Measurements from ENCODE around the gene COX6B2. TPM values are rescaled to one million over a fixed set of nuclear protein-coding genes. Genes with fewer than 3 reads are reported as not detected.
A peak's percentile ranks its signal among the peaks of the same experiment; 100 is the strongest.
"Not testable (repeated sequence)": the region's sequence is repeated elsewhere in the genome, so short reads cannot be mapped to it uniquely, and the experiment has no call there.

Gene COX6B2
- under 1 TPM in 1 of 2 experiments, not detected in 1; 0.28 TPM for total RNA-seq
- 0.13 TPM for polyA plus RNA-seq (2013, experiment 1 of 2)
- 0.26 TPM for polyA plus RNA-seq (2013, experiment 2 of 2)
- total RNA-seq: 0 to 1.5 (median 0) reads per million in 172 experiments

GRCh38 chr19:55354698-55355212 is at the start of gene COX6B2:
Gene COX6B2, minus strand, starts transcription at chr19:55354719. Its CDS starts 198 bp downstream, at chr19:55354521.
- H3K4me3 ChIP-seq (ENCODE audit: low read length): peak within 1 kb of the TSS; percentile 54
- no peak for TF ChIP-seq CTCF (IDR thresholded peaks at IDR 0.05)
- H3K4me1 ChIP-seq (ENCODE audit: insufficient read depth, low read length): peaks cover 29% of the 10 kb centered on the region
- H3K4me1 Mint-ChIP-seq (ENCODE audit: low read depth): peaks cover 25% of the 10 kb centered on the region
- peaks cover 34% of the 10 kb centered on the region in 2 experiments for H3K27me3 ChIP-seq (ENCODE audit: control insufficient read depth in 1 of 2, insufficient read depth in 2 of 2, low read length in 2 of 2)
- no peaks in the 10 kb centered on the region for H3K36me3 Mint-ChIP-seq (ENCODE audit: low read depth)
- DNase-seq (no peak), ATAC-seq (ENCODE audit: poor library complexity) (no peak)
- CTCF ChIA-PET: interaction anchor here (1.2 to 1.3 kb wide), 2 partner anchors 16 to 63 kb away, joined by 3 to 4 read pairs; no protein-coding TSS in a partner anchor
- peaks cover 58% of the 10 kb centered on the region for H3K27me3 Mint-ChIP-seq
- no peak within 1 kb of the TSS for H3K27ac ChIP-seq (ENCODE audit: low read depth in 1 of 2, low read length in 2 of 2)
- no peak within 1 kb of the TSS for H3K27ac Mint-ChIP-seq
- intact Hi-C loops (cut with DNase I, micrococcal nuclease): loop anchor here (1.0 to 5.0 kb wide), 3 partner anchors 14 to 33 kb away; partner anchors contain the start of genes KMT5C (in 1 of the 2) and RPL28 (in 1 of the 2)
- H3K4me3 Mint-ChIP-seq: peak within 1 kb of the TSS; percentile 70
- H3K36me3 ChIP-seq (ENCODE audit: insufficient read depth, low read length): no peaks in the 10 kb centered on the region
- no peaks in the 10 kb centered on the region for H3K9me3 Mint-ChIP-seq
- POLR2A ChIA-PET: no interaction called here
- peaks cover 0 to 27% of the 10 kb centered on the region in 2 experiments for H3K9me3 ChIP-seq (ENCODE audit: control insufficient read depth in 1 of 2, insufficient read depth in 1 of 2, low read length in 2 of 2)

- no peak overlapping the region for H3K27ac Mint-ChIP-seq
These were observed 48.0 kb upstream of the COX6B2 start for GRCh38 chr19:55402509-55402908.

DNA sequence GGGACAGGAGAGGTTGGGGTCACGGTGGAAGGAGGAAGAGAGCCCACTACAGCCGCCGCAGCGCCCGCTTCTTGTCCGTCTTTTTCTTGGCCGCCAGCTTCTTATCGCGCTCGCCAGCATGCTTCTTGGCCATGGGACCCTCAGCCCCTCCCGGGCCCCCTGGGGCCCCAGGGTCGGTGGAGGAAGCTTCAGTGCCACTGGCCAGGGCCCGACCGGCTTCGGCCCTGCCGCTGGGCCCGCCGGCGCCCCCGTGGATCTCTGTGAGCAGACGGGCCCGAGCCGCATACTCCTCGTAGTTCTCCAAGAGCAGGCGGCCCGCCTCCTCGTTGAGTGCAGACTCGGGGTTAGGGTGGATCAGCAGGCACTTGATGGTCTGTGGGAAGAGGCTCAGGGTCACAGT is 46.9 kb upstream of the COX6B2 start:
- H3K27ac ChIP-seq (ENCODE audit: low read depth in 1 of 2, low read length in 2 of 2); DNase-seq; H3K27ac Mint-ChIP-seq; H3K27me3 Mint-ChIP-seq; H3K4me3 Mint-ChIP-seq; H3K9me3 Mint-ChIP-seq; H3K9me3 ChIP-seq (ENCODE audit: control insufficient read depth in 1 of 2, insufficient read depth in 1 of 2, low read length in 2 of 2); H3K4me3 ChIP-seq (ENCODE audit: low read length); ATAC-seq (ENCODE audit: poor library complexity); CTCF ChIA-PET; H3K27me3 ChIP-seq (ENCODE audit: control insufficient read depth in 1 of 2, insufficient read depth in 2 of 2, low read length in 2 of 2): not testable (repeated sequence)
- Histone ChIP-seq H3K4me1 (ENCODE audit: insufficient read depth, low read length) (peaks cover 18% of the 10 kb centered on the region), H3K36me3 (ENCODE audit: insufficient read depth, low read length) (peaks cover 43% of the 10 kb centered on the region)
- peaks cover 61% of the 10 kb centered on the region for H3K36me3 Mint-ChIP-seq (ENCODE audit: low read depth)
- peaks cover 20% of the 10 kb centered on the region for H3K4me1 Mint-ChIP-seq (ENCODE audit: low read depth)
- intact Hi-C loops (cut with DNase I, micrococcal nuclease): loop anchor here in 1 of 2 experiments (10.0 kb wide), 2 partner anchors 203 to 233 kb away; partner anchors contain the start of genes ZNF524 and ZNF865
- POLR2A ChIA-PET: interaction anchor here (2.1 to 2.7 kb wide), 2 partner anchors 12 to 14 kb away, joined by 7 to 10 read pairs; partner anchors contain the start of gene RPL28

More at GRCh38 chr19:55402509-55402908, 48.0 kb upstream of the COX6B2 start:
- no peak for TF ChIP-seq CTCF (IDR thresholded peaks at IDR 0.05)
- intact Hi-C loops (cut with DNase I, micrococcal nuclease): loop anchor here in 1 of 2 experiments (10.0 kb wide), 2 partner anchors 202 to 232 kb away; partner anchors contain the start of genes ZNF524 and ZNF865
- H3K4me1 Mint-ChIP-seq (ENCODE audit: low read depth): peaks cover 27% of the 10 kb centered on the region
- no peak overlapping the region for H3K4me3 ChIP-seq (ENCODE audit: low read length)
- H3K36me3 Mint-ChIP-seq (ENCODE audit: low read depth): peaks cover 66% of the 10 kb centered on the region
- H3K9me3 ChIP-seq (ENCODE audit: control insufficient read depth in 1 of 2, insufficient read depth in 1 of 2, low read length in 2 of 2): no peaks in the 10 kb centered on the region
- ChIA-PET CTCF (no interaction called here), POLR2A (interaction anchor here (0.7 to 0.9 kb wide), 2 partner anchors 15 to 18 kb away, joined by 3 to 4 read pairs; no protein-coding TSS in a partner anchor)
- no peak for DNase-seq
- H3K4me3 Mint-ChIP-seq: no peak overlapping the region
- no peaks in the 10 kb centered on the region for H3K27me3 Mint-ChIP-seq
- H3K27me3 ChIP-seq (ENCODE audit: control insufficient read depth in 1 of 2, insufficient read depth in 2 of 2, low read length in 2 of 2): no peaks in the 10 kb centered on the region
- H3K4me1 ChIP-seq (ENCODE audit: insufficient read depth, low read length): peaks cover 25% of the 10 kb centered on the region
- no peak for ATAC-seq (ENCODE audit: poor library complexity)
- H3K27ac ChIP-seq (ENCODE audit: low read depth in 1 of 2, low read length in 2 of 2): no peak overlapping the region
- no peaks in the 10 kb centered on the region for H3K9me3 Mint-ChIP-seq
- H3K36me3 ChIP-seq (ENCODE audit: insufficient read depth, low read length): peaks cover 43% of the 10 kb centered on the region

Measured in CD4-positive, alpha-beta T cell (primary cell).